Measurements from ENCODE around the gene ATP2C2.
"Not testable (repeated sequence)": the region's sequence is repeated elsewhere in the genome, so short reads cannot be mapped to it uniquely, and the experiment has no call there.

The ATP2C2 gene

DNA sequence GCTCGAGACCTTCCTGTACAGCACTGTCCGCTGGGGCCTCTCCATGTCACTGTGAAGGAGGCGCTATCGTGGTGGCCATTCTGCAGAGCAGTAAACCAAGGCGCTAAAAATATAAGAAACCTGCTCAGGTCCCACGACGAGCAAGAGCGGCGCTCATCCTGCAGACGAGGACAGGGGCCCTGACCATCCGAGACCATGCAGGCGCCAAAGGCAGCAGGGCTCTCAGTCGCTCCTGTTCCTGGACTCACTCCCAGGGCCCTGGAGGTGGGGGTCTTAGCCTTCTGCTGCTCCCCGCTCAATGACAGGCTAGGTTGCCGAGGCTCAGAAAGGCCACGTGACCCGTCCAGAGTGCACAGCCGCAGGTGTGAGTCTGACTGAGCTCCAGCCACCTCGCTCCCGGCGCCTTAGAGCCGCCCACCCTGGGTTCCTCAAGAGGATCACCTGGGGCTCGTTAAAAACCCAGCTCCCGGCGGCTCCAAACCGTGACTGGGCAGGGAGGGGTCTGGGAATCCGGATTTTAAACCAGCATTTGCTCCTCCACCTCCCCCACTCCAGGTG is 509 bp upstream of the ATP2C2 start:
- no peak for DNase-seq (ENCODE audit: low read depth)

DNA sequence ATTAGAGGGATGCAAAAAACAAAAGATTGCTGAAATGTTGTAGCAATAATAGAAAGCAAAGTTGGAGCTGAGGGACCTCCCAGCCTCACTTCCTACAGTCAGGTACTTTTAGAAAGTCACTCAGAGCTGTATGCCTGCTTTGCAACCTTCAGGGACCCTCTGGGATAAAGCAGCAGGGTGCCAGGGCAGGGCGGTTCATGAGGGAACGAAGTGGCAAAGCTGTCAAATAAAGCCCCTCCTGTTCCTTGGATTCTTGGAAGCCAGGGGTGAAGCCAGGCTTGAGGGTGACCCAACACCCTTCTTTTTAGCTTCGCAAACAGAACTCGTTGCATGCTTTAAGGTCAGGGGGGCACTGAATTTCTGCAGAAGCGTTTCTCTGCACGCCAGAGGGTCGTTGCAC is 767 bp downstream of the ATP2C2 start:
- no peak for DNase-seq (ENCODE audit: low read depth)

DNA sequence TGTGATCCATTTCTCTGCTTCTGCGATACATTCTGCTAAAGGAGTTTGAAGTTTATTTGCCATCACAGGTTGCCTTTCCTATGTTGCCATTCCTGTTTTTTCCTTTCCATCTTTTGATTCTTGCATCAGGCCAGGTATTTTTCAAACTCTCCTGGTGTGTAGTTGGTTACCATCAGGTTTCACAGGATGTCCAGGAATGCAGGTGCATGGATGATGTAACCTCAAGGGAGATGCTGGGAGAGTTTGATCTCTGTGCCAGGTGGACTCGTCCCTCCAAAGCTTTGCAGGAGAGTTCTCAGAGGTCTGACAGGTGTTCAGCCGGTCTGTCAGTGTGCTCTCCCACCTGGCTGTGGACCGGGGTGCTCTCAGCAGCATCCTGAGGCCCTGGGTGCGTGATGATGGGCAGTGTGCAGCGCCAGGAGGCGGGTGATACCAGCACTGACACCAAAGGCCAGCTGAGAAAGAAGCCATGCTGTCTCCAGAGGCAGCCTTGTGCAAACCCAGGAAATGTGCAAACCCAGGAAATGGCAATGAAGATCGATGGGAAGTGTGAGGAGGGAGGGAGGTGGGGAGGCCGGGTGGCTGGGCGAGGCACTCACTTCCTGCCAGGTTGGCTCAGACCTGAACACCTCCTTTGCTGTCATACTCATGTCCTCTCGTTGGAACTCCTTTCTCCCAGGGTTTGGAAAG is 1.7 kb downstream of the ATP2C2 start:
- no peak for DNase-seq (ENCODE audit: low read depth)

DNA sequence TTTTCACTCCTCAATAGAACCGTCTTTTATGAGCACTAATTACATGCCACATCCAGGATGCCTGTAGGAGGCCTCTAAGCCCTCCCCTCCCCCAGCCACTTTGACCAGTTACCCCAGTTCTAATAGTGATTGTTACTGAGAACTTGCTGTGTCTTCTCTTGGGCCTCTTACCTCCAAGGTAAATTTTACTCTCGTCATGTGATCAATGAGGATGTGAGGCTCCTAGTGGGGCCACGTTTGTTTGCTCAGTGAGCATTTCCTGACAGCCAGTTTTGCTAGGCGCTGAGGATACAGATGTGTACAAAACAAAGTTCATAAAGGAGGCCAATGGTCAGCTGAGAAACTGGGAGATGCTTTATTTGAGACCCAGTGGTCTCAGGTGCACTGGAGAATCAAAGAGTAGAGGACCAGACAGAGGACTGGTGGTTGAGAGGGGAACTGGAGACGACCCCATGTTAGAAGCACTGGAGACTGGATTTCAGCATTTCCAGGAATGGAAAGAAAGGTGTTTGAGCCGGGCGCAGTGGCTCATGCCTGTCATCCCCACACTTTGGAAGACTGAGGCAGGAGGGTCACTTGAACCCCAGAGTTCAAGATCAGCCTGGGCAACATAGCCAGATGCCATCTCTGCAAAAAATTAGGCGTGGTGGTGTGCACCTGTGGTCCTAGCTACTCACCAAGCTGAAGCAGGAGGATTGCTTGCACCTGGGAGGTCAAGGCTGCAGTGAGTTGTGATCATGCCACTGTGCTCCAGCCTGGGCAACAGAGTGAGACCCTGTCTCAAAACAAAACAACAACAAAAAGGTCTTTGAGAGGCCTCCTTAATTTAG is 2.6 kb downstream of the ATP2C2 start:
- DNase-seq (ENCODE audit: low read depth), result no peak

DNA sequence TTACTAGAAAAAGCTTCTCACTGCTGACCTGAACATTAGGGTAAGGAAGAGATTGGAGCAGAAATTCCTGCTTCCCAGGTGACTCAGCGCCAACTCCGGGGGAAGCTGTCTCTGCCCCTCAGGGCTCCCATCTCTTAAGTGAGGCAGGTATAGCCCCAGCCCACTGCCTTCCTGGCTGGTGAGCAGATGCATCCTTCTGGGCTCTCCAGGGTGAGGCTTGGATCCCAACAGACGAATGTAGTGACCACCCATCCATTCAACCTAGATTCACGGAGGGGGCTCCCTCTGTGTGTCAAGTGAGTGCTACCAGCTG is 3.2 kb downstream of the ATP2C2 start:
- no peak for DNase-seq (ENCODE audit: low read depth)

DNA sequence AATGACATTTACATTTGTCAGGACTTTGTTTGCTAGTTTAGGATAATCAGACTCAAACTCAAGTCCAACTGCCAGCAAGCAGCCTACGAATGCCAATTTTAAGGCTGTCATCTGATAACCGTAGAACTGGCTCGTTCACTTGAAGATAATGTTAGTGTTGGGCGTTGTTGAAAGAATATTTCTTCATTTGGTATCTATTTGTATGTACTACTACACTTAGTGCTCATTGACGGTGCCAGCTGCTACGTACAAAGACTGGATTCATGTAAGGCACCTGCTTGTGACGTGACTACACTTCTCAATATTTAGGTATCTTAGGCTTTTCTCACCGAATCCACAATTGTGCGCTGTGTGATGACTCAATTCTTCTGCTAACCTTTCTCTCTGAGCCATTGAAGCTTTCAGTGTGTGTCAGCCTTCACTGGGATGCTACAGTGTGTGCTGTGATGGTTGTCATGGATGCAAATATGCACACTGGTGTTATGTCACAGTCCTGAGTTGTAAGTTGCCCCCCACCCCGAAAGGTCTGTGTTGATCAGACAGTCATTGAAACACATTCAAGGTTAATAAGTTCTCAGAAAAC is 5.7 kb downstream of the ATP2C2 start:
- DNase-seq (ENCODE audit: low read depth), result no peak

DNA sequence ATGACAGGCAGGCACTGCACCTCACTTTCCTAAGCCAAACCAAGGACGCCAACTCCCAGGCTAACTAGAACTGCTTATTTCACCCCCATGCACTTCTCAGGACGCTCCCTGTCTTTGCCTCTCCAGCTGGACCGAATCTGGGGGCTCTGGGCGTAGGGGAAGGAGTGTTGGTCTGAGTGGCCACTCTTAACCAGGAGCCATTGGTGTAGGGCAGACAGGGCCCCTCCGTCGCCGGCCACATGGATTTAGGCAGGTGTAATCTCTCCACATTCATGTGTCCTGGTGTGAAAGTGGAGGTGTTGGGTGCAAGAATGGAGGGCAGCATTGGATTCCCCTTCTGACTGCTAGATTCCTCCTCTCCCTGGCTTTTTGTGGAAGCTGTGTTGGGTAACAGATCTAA is 9.8 kb downstream of the ATP2C2 start:
- no peak for DNase-seq (ENCODE audit: low read depth)

DNA sequence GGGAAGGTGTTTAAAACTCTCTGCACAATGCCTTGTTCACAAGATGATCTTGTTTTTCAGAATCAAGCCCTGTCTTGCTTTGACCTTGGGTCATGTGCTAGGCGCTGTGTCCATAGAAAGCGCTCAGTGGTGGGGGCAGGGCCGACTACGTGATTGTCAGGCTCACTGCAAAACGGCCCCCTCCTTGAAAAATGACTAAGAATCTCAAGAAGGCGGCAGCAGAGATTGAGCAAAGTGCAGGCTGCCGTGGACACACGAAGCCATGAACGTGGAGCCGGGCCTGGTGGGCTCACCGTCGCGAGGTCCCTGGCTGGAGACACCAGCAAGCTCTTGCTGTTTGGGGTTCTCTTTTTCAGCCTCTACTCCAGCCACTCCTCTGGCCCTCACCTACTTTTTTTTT is 10.2 kb downstream of the ATP2C2 start:
- no peak for DNase-seq (ENCODE audit: low read depth)

DNA sequence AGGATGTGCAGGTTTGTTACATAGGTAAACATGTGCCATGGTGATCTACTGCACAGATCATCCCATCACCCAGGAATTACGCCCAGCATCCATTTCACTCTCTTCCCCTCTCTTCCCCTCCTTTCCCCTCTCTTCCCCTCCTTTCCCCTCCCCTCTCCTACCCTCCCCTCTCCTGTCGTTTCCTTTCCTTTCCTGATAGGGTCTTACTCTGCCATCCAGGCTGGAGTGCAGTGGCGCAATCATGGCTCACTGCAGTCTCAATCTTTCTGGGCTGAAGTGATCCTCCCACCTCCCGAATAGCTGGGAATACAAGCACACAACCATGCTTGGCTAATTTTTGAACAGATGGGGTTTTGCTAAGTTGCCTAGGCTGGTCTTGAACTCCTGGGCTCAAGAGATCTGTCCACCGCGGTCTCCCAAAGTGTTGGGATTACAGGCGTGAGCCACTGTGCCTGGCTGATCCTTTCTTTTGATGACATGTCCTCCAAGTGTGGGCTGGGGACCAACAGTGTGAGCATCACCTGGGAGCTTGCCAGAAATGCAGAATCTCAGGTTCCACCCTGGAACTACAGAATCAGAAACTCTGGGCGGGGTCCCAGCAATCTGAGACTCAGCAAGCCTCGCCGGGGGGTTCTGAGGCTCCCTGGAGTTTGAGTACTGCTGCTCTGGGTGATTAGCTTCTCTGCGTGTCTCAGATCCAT is 10.8 kb downstream of the ATP2C2 start:
- no peak for DNase-seq (ENCODE audit: low read depth)

DNA sequence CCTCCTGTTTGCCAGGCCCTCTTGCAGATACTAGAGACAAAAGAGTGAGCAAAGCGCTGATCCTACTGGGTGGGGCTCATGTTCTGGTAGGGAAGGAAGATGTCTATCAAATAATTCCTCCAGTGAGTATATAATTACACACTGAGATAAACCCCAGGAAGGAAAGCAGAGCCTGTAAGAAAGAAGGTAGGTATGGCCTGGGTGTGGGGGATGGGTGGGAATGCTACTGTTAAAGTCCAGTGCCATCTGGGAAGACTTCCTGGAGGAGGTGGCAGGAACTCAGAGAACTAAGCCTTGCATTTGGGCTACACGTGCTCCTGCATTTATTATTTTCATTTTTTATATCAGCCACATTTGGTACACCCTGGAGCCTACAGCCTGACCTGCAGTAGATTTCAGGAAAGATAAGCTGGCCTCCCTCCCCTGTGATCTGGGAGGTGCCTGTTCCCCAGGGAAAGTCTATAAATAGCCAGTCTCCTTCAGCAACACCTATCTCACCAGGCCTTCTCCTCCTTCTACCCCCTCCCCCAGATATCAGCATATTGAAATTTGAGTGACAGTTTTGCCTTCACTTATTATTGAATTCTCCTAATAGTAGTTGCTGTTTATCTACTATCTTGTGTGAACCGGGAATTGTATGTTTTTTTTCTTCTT is 11.5 kb downstream of the ATP2C2 start:
- no peak for DNase-seq (ENCODE audit: low read depth)

DNA sequence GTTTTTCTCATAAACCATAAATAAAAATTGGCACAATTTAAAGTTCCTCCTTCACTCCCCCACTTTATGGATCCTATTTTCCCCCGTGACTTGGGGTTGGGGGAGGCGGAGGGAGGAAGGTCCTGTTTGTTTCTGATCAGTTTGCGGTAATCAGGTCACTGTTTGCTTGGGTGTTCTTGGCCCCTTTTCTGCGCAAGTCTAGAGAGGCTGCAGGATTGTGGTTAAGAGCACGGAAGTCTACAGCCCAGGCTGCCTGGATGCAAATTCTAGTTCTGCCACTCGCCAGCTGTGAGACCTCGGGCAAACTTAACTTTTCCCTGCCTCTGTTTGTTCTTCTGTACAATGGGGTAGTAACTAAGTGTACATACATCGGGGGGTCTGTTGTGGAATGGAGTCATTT is 12.1 kb downstream of the ATP2C2 start:
- DNase-seq (ENCODE audit: low read depth), result no peak

DNA sequence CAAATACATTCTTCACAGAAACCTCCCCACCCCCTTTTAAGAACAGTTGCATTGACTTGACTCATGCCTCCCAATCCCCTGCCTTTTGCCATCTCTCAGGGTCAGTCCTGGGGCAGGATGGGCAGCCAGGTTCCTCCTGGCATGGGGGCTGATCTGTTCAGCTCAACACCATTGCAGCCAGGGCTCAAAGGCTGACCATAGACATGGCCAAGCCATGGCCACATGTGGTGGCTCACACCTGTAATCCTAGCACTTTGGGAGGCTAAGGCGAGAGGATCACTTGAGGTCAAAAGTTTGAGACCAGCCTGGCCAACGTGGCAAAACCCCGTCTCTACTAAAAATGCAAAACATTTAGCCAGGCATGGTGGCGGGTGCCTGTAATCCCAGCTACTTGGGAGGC is 14.1 kb downstream of the ATP2C2 start:
- no peak for DNase-seq (ENCODE audit: low read depth)

DNA sequence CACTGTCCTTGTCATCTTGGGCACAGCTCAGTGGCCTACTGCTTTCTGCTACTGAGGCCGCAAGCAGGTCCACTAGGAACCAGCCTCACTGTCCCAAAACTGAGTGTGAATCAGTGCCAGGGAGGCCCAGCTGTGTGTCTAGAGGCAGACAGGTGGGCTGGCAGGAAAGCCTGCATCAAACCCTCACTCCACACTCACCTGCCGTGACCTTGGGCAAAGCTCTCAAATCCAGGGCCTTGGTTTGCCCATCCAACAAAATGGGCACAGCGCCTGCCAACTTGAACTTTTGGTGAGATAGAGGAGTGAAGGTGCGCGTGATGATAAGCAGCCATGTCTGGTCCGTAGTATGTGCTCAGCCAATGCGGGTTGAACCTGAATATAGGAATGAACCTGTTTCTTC is 14.8 kb downstream of the ATP2C2 start:
- DNase-seq (ENCODE audit: low read depth), result no peak

DNA sequence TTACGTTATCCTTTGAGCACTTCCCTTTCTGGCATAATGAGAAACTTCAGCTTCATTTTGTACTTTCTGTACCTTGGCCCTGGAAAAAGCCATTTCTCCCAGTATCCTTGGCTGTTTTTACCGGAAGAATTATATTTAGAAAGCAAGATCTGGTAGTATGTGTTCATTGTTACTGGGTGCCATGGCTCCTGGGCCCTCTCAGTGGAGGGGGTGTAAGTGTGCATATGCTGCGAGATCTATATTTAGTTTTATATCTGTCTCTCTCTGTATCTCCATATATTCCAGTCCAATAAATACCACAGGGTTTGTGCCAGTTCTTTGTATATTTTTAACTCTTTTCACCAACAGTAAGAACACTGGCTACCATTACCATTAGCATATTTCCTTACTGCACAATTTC is 17.7 kb downstream of the ATP2C2 start:
- DNase-seq (ENCODE audit: low read depth), result no peak

DNA sequence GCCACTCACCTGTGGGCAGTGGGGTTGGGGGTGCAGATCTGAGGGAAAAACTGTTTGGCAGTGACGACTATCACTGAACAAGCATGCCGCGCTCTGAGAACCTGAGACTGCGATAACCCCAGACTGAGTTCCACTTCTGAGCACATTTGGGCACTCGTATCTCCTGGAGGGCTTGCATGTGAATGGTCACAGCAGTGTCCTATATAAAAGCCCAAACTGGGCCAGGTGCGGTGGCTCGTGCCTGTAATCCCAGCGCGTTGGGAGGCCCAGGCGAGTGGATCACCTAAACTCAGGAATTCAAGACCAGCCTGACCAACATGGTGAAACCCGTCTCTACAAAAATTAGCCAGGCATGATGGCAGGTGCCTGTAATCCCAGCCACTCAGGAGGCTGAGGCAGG is 18.7 kb downstream of the ATP2C2 start:
- no peak for DNase-seq (ENCODE audit: low read depth)

DNA sequence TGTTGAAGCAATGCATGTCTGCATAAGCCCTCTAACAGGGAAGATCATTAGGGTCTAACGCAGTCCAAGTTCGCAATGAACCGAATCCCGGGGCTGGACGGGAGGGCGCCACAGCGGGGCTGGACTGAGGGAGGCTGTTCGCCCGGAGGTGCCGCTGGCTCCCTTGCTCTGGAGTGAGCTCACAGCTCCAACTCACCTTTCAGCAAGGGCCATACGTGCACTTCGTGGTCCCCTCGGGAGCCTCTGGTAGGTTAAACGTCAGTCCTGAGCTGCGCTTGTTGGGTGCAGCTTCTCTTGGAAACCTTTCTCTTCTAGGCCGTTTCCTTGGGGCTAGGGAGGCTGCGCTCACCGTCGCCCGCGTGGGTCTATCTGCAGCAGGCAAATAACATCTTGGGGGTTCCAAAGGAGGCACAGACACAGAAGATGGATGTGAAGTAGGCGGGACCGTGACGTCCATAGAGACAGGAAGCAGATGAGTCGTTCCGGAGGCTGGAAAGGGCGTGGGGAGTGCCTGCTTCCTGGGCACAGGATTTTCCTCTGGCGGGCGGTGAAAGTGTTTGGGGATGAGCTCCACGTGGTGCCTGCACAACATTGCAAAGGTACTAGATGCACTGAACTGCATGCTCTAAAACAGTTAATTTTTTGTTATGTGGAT is 21.9 kb downstream of the ATP2C2 start:
- peak; percentile 24 for DNase-seq (ENCODE audit: low read depth)

DNA sequence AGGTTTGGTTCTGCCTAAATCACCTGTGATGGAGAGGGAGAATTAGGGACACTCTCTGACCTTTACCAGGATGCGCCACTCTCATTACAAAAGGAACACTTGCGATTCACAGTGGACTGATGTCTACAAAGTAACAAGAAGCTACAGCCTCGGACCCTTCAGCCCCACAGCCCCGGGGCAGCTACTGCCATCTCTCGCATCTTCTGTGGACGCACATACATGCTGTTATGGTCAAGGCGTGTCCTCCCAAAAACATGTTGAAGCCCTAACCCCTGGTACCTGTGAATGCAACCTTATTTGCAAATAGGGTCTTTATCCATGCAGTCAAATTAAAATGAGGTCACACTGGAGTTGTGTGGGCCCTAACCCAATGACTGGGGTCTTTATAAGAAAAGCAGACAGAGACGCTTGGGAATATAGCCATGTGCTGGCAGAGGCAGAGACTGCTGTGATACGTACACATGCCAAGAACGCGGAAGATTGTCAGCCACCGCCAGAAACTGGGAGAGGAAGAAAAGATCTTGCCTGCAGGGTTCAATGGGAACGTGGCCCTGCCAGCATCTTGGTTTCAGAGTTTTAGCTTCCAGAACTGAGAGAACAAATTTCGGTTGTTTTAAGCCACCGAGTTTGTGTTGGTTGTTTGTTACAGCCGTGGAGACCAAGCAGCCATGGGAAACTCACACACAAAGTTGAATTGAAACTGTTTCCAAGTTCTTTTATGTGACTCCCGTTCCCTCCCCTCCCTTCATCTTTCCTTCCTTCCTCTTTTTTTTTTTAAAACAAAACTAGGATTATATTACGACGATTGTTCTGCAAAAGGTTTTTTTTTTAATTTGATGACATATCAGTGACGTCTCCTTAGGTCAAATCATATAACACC is 23.1 kb downstream of the ATP2C2 start:
- no peak for DNase-seq (ENCODE audit: low read depth)

DNA sequence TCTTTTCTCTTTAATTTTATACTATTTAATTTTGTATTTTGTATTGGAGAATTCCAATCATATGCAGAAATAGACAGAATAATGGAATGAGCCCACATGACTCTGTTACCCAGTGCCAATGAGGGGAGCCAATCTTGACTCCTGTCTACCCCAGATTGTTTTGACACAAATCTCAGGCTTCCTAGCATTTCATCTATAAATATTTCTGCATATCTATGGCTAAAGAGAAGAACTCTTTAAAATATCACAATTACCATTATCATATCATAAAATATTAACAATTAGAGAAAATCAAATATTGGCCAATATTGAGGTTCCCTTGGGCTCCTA is 23.7 kb downstream of the ATP2C2 start:
- no peak for DNase-seq (ENCODE audit: low read depth)

DNA sequence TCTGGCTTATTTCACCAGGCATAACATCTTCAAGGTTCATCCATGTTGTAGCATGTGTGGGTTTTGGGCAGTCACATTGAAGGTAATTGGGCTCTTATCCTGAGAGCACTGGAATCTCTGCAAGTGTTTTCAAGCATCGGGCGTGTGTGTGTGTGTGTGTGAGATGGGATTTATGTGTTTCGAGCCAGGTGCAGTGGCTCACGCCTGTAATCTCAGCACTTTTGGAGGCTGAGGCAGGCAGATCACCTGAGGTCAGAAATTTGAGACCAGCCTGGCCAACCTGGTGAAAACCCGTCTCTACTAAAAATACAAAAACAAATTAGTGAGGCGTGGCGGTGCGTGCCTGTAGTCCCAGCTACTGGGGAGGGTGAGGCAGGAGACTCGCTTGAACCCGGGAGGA is 27.7 kb downstream of the ATP2C2 start:
- DNase-seq (ENCODE audit: low read depth), result not testable (repeated sequence)

DNA sequence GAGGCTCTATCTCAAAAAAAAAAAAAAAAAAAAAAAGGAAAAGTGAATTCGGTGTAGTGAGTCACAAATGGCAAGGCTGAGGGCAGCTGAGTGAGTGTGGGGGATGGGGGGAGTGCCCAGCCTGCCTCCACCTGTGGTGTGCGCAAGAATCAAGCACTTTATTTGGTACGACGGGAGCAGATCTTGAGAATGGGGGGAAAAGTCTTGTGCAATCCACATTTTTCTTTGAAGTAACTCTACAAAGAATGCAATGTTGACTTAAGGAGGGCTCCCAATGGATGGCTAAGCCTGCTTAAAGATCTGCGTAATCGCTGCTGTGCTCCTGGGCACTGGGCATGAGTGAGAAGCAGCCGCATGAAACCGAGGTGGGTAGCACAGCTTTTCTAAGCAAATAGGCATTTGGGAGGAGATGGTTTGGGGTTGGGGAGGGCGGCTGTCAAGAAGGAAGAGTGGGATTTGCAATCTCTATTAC is 28.2 kb downstream of the ATP2C2 start:
- DNase-seq (ENCODE audit: low read depth), result no peak

DNA sequence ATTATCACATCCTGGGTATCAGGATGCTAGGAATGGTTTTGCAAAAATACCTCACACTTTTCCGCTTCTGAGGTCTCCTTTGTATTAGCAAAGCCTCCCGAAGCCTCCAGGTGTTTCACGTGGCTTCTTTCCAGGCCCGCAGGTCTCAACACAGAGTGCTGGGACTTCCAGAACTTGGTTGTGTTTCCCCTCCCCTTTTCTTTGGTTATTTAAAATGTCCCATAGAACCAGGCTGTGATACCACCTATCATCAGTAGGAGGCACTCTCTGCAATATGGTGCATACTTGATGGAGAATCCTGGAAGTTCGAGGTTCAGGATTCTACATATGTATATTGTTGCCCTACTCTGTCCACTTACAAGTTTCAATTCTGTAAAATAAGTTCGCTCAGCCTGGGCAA is 28.8 kb downstream of the ATP2C2 start:
- no peak for DNase-seq (ENCODE audit: low read depth)
